GM12873 (cell line): ENCODE data around the gene PCDHGB2.
A peak's percentile ranks its signal among the peaks of the same experiment; 100 is the strongest.

ENCODE experiments used
- TF ChIP-seq, protein P1 (sequence below): IDR thresholded peaks from 2 replicates; pipeline ENCODE4 v1.5.1; 2012; ENCODE audit warnings: low read depth, mild to moderate bottlenecking, moderate library complexity, low read length, control low read depth; ENCODE audit not compliant: insufficient read depth; ENCODE audit errors: missing control alignments

The PCDHGB2 gene

DNA sequence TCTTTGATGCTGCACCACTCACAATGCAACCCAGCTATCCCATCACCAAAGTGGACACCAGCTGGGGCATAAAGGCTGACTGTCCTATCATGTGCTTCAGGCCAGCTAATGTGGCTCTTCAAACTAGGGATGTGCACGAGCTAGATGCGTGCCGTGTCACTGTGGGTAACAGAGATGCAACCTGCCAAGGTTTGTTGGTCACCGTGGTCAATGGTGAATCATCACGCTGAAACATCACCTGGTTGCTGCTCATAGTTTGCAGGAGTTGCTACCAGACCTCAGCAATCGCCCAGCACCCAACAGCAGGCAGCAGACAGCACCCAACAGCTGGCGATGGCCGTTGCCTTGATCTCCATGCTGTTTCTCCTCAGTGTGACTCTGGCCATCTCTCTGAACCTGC is 31.6 kb upstream of the PCDHGB2 start:
- TF ChIP-seq, protein P1, sequence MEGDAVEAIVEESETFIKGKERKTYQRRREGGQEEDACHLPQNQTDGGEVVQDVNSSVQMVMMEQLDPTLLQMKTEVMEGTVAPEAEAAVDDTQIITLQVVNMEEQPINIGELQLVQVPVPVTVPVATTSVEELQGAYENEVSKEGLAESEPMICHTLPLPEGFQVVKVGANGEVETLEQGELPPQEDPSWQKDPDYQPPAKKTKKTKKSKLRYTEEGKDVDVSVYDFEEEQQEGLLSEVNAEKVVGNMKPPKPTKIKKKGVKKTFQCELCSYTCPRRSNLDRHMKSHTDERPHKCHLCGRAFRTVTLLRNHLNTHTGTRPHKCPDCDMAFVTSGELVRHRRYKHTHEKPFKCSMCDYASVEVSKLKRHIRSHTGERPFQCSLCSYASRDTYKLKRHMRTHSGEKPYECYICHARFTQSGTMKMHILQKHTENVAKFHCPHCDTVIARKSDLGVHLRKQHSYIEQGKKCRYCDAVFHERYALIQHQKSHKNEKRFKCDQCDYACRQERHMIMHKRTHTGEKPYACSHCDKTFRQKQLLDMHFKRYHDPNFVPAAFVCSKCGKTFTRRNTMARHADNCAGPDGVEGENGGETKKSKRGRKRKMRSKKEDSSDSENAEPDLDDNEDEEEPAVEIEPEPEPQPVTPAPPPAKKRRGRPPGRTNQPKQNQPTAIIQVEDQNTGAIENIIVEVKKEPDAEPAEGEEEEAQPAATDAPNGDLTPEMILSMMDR: no peak

DNA sequence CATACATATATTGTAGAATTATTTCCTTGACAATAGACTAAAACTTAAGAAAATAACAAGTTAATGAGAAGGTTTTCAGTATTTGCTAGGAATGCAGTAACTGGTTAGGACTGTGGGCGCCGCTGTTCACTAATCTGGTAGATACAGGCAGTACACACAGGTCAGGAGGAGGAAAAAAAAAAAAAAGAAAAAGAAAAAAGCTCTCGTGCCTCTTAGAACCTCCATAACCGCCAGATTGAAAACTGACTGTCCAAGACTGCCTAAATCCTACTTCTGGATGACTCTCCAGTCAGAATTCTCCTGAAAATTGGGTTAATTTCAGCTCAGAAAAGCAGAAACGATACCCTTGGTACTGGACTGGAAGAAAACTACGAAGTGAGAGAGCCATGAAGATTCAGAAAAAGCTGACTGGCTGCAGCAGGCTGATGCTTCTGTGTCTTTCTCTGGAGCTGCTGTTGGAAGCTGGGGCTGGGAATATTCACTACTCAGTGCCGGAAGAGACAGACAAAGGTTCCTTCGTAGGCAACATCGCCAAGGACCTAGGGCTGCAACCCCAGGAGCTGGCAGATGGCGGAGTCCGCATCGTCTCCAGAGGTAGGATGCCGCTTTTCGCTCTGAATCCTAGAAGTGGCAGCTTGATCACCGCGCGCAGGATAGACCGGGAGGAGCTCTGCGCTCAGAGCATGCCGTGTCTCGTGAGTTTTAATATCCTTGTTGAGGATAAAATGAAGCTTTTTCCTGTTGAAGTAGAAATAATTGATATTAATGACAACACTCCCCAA is 29.3 kb upstream of the PCDHGB2 start, which contains the start of gene PCDHGA1:
PCDHGA1 (plus strand) TSS at position 216 of the 782 bp plus-strand sequence.
- TF ChIP-seq, protein P1: peak; percentile 42

DNA sequence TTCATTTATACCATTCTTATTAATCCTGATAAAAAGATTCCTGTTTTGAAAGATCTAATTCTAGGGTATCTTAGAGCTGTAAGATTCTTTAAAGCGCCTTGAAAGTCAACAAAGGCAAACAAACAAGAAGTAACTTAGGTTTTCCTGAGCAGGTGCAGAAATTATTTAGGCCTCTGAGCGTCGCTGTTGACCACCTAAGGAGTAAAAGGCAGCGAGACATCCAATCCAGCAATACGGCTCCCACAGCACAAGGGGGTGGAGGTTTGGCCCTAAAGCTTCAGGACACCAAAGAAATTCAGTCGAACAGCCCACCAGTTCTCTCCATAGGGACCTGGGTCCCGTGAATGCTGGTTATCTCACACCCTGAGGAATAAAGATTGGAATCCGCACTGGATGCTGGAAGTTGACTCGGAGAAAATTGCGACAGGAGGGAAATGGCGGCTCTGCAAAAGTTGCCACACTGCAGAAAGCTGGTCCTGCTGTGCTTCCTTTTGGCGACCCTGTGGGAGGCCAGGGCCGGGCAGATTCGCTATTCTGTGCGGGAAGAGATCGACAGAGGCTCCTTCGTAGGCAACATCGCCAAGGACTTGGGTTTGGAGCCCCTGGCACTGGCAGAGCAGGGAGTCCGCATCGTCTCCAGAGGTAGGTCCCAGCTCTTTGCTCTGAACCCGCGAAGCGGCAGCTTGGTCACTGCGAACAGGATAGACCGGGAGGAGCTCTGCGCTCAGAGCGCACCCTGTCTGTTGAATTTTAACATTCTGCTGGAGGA is 21.1 kb upstream of the PCDHGB2 start, which contains the start of gene PCDHGA2:
PCDHGA2 (plus strand) TSS at position 223 of the 769 bp plus-strand sequence.
- TF ChIP-seq, protein P1: peak; percentile 50

DNA sequence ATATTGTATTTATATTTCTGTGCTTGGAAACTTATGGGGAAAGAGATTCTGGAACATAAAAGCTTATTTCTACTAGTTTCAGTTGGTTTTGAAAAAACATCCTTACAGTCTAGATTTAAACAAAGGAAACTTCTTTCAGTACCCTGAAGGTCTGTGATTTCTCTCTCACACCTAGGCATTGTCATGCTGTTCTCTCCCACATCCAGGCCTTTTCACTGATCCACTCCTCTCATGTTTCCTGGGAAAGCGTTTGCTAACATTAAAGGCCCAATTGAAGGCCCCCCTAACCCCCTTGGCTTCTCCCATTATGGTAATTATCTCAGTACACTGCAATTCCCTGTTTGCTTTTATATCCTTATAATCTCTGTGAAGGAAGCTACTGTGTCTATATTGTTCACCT is 17.0 kb upstream of the PCDHGB2 start:
- TF ChIP-seq, protein P1: no peak

DNA sequence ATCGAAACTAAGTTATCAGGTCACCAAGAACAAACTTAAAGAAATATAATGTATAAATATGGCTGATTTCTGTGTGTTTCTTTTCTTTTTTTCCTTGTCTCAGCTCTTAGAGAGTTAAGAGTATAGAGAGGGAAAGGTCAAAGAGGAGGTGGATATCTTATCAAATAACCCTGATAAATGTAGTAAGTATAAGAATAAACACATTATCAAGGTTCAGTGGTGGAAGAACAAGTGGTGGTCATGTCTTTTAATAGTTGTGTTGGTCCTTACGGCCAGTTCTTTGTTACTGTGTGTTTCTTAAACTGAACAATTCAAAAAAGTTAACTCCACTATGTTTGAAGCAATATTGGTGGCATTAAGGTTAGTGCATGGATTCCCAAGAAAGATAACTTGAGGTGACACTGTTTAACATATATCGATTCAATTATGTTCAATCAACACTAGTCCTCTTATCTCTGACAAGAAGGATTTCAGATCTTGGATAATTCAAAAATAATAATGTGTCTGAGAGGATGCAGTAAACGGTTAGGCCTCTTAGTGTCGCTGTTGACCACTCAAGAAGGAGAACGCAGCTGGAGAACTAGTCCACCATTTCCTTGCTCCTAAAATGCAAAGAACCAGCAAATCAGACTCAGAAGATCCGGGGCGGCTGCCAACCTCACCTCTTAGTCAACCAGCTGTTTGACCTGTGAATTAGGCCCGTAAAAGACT is 16.4 kb upstream of the PCDHGB2 start, which contains the start of gene PCDHGA3:
PCDHGA3 (plus strand) TSS at position 588 of the 711 bp plus-strand sequence. CDS start 205 bp downstream, outside the sequence.
- TF ChIP-seq, protein P1: peak; percentile 57

DNA sequence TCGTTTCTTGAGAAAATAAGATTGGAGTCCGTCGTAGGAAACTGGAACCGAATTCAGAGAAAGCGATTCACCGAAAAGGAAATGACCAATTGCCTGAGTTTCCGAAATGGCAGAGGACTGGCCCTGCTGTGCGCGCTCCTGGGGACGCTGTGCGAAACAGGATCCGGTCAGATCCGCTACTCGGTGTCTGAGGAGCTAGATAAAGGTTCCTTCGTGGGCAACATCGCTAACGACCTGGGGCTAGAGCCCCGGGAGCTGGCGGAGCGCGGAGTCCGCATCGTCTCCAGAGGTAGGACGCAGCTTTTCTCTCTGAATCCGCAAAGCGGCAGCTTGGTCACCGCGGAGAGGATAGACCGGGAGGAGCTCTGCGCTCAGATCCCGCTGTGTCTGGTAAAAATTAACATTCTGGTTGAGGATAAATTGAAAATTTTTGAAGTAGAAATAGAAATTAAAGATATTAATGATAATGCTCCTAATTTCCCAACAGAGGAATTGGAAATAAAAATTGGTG is 15.8 kb upstream of the PCDHGB2 start:
- TF ChIP-seq, protein P1: no peak
